Astrocyte of the spinal cord (primary cell): ENCODE results near the gene PCSK2.

Experiments
- DNase-seq: peaks from one replicate; pipeline ENCODE4 v3.0.0; 2011; ENCODE audit warnings: low read depth, low spot score
- H3K4me3 ChIP-seq: 2 replicates; pipeline ENCODE4 v1.5.1; 2011; ENCODE audit warnings: low read depth, mild to moderate bottlenecking, low read length, moderate library complexity
- in situ Hi-C: cut with HindIII; loops from 2 replicates; pipeline ENCODE4 v1.10.0; 2017; ENCODE audit warnings: low sequenced_read_pairs
- TF ChIP-seq, protein P1 (sequence below): IDR thresholded peaks from 2 replicates; pipeline ENCODE4 v1.5.1; 2012; ENCODE audit warnings: low read depth, mild to moderate bottlenecking, low read length, inconsistent platforms

Gene PCSK2

DNA sequence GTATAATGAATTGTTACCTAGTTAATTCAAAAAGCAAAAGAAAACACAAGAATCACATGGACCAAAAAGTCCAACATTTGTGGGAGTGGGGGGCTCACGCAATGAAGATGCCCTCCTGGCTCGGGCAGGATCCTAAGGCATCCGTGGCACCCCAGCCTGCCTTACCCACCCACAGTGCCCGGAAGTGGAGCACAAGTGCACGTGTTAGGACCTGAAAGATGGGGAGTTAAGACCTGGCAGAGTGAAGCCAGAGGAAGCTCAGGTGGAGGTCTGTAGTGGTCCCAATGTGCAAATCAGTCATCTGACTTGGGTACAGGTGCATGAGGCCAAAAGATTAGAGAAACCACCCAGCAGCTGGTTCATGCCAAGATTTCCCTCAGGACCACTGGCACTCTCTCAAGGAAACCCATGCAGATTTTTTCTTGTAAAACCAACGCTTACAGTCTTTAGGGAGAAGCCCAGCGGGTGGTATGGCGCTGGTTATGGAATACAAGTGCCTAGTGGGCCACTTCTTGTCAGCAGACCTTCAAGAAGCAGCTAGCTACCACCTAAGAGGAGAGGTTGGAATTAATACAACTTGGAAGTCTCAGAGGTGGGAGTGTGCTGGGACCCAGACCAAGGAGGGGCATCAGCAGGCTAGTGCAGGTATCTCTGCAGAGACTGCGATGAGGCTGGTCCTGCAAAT is 262.2 kb downstream of the PCSK2 start:
- no peak for DNase-seq
- H3K4me3 ChIP-seq, result no peak overlapping the region
- in situ Hi-C loops, result no loop called here
- TF ChIP-seq, protein P1, sequence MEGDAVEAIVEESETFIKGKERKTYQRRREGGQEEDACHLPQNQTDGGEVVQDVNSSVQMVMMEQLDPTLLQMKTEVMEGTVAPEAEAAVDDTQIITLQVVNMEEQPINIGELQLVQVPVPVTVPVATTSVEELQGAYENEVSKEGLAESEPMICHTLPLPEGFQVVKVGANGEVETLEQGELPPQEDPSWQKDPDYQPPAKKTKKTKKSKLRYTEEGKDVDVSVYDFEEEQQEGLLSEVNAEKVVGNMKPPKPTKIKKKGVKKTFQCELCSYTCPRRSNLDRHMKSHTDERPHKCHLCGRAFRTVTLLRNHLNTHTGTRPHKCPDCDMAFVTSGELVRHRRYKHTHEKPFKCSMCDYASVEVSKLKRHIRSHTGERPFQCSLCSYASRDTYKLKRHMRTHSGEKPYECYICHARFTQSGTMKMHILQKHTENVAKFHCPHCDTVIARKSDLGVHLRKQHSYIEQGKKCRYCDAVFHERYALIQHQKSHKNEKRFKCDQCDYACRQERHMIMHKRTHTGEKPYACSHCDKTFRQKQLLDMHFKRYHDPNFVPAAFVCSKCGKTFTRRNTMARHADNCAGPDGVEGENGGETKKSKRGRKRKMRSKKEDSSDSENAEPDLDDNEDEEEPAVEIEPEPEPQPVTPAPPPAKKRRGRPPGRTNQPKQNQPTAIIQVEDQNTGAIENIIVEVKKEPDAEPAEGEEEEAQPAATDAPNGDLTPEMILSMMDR, result no peak

DNA sequence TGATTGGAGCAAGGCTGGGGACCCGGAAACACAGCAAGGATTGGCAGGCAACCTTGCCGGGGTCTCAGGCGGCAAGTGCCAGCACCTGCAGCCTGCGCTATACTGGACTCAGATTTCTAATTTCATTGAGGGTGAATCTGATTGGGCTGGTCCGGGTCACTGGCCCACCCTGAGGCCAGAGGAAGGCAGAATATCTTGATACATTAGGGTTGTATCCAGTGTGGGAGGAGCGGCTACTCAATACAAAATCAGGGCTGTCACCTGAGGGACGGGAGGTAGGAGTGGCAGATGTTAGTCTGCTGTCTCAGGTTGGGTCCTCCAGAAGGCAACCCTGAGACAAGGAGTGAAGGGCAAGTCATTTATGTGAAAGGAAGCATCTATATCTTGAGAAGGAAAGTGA is 263.7 kb downstream of the PCSK2 start:
- in situ Hi-C loops, result no loop called here
- TF ChIP-seq, protein P1, result no peak
- DNase-seq, result no peak
- no peak overlapping the region for H3K4me3 ChIP-seq

DNA sequence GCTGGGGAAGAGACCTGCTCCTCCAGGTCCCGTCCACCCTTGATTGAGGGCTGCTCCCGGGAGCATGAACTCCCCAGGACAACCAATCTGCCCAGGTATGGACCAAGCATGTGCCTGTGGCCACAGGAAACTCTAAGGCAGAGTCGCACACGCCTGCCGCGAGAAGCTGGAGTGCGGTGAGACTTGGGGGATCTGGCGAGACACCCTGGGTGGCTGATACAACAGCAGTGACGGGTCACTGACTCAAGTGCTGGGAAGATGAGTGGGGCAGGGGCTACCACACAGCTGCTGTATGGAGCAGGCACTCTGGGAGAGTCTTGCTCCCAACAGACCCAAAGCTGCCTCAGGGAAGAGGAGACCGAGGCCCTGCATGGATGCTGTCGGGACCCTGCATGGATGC is 264.2 kb downstream of the PCSK2 start:
- H3K4me3 ChIP-seq, result no peak overlapping the region
- no peak for DNase-seq
- TF ChIP-seq, protein P1, result no peak
- in situ Hi-C loops, result no loop called here

DNA sequence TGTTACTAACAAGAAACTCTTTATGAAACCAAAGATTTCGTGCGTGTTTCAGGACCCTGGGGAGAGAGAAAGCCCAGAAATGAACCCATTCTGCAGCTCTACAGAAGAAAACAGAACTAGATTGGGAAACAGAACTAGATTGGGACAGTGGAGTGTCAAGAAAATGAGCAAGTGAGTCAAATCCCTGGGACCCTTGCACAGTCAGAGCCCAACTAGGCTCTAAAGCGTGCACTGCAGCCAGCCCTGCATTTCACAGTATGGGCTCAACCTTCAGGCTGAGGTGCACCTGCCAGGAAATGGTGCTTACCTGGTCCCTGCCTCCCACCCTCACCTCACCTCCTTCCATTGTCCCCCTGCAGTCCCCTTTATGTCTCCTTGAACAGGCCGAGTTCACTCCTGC is 264.6 kb downstream of the PCSK2 start:
- no peak overlapping the region for H3K4me3 ChIP-seq
- TF ChIP-seq, protein P1, result no peak
- DNase-seq, result no peak
- in situ Hi-C loops, result no loop called here

DNA sequence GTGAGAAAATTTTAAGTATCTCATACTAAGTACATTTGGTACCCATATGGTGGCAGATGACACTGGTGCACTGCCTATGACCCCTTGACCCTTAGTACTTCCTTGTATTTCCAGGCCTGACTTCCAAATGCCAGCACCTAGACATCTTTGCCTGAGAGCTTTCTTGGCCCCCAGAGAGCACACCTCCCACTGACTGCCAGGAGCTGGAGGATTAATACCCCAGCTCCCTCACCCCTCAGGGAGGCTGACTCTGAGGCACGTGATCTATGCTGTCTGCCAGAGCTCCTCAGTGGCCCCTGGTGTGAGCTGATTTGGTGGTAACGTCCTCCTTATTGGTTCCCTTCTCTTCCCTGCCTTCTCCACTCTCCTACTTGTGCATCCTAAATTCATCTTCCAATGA is 266.3 kb downstream of the PCSK2 start:
- TF ChIP-seq, protein P1, result no peak
- in situ Hi-C loops, result no loop called here
- no peak overlapping the region for H3K4me3 ChIP-seq
- no peak for DNase-seq

DNA sequence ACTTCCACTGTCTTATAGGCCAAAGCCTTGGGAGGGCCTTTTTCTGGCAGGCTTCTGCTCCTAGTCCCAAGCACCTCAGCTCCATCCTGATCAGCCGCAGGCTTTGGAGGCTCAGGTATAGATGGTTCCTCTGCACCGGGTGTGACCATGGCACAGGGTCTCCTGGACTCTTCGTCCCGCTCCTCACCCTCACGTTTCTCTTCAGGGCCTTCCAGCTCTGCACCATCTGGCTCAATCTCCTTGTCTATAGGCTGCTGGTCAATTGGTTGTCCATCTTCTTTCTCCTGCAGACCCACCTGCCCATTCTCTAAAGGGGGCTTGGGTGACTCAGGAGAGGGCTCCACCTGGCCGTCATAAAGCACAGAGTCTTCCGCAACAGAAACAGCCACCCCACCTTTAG is 267.4 kb downstream of the PCSK2 start:
- in situ Hi-C loops, result no loop called here
- no peak overlapping the region for H3K4me3 ChIP-seq
- no peak for DNase-seq
- TF ChIP-seq, protein P1, result no peak
